HG02885 (cell line): ENCODE measurements around the gene ZNF865.
"Not testable (repeated sequence)": the region's sequence is repeated elsewhere in the genome, so short reads cannot be mapped to it uniquely, and the experiment has no call there.

Source experiments
- ATAC-seq: cut with Tn5 transposase; IDR thresholded peaks from one replicate; pipeline ENCODE4 v1.9.1; 2021; ENCODE audit warnings: mild to moderate bottlenecking; ENCODE audit not compliant: unreplicated experiment, poor library complexity

ZNF865 gene

GRCh38 chr19:55605637-55606470 lies at the start of gene ZNF865:
TSS of gene ZNF865 (plus strand) at chr19:55605647. CDS start at chr19:55613619, 7,972 bp downstream.
- ATAC-seq = peak; percentile 30

GRCh38 chr19:55559684-55560083 lies 45.8 kb upstream of the ZNF865 start:
- no peak for ATAC-seq

- no peak for ATAC-seq
Observed at GRCh38 chr19:55563261-55563690, 42.2 kb upstream of the ZNF865 start.

- no peak for ATAC-seq
Observed at GRCh38 chr19:55566823-55567222, 38.6 kb upstream of the ZNF865 start.

GRCh38 chr19:55567708-55568328 lies 37.6 kb upstream of the ZNF865 start:
- ATAC-seq = no peak

GRCh38 chr19:55569477-55569876 lies 36.0 kb upstream of the ZNF865 start:
- not testable (repeated sequence) for ATAC-seq

GRCh38 chr19:55573929-55574328 lies 31.5 kb upstream of the ZNF865 start:
- ATAC-seq = not testable (repeated sequence)

- ATAC-seq = no peak
Observed at GRCh38 chr19:55576746-55577145, 28.7 kb upstream of the ZNF865 start.

GRCh38 chr19:55578031-55578760 lies 27.3 kb upstream of the ZNF865 start:
- no peak for ATAC-seq

GRCh38 chr19:55578761-55579747 lies 26.4 kb upstream of the ZNF865 start:
- no peak for ATAC-seq

- ATAC-seq = no peak
Observed at GRCh38 chr19:55579766-55580621, 25.5 kb upstream of the ZNF865 start.

GRCh38 chr19:55580628-55581144 lies 24.8 kb upstream of the ZNF865 start, which contains the start of gene ZNF579:
TSS of gene ZNF579 (minus strand) at chr19:55580848. CDS start at chr19:55579639, 1,209 bp downstream.
- no peak for ATAC-seq

- no peak for ATAC-seq
Observed at GRCh38 chr19:55581145-55581822, 24.2 kb upstream of the ZNF865 start.

- ATAC-seq = no peak
Observed at GRCh38 chr19:55581823-55582223, 23.6 kb upstream of the ZNF865 start.

GRCh38 chr19:55582284-55582683 lies 23.2 kb upstream of the ZNF865 start:
- not testable (repeated sequence) for ATAC-seq

GRCh38 chr19:55583897-55584296 lies 21.6 kb upstream of the ZNF865 start:
- ATAC-seq = not testable (repeated sequence)

GRCh38 chr19:55584871-55585270 lies 20.6 kb upstream of the ZNF865 start:
- no peak for ATAC-seq
